GM21825 (cell line): Measurements from ENCODE around the gene NREP.

Experiments
- ATAC-seq: cut with Tn5 transposase; IDR thresholded peaks from one replicate; pipeline ENCODE4 v1.9.1; 2021; ENCODE audit warnings: mild to moderate bottlenecking, moderate library complexity; ENCODE audit not compliant: unreplicated experiment

Gene NREP, protein sequence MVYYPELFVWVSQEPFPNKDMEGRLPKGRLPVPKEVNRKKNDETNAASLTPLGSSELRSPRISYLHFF

DNA sequence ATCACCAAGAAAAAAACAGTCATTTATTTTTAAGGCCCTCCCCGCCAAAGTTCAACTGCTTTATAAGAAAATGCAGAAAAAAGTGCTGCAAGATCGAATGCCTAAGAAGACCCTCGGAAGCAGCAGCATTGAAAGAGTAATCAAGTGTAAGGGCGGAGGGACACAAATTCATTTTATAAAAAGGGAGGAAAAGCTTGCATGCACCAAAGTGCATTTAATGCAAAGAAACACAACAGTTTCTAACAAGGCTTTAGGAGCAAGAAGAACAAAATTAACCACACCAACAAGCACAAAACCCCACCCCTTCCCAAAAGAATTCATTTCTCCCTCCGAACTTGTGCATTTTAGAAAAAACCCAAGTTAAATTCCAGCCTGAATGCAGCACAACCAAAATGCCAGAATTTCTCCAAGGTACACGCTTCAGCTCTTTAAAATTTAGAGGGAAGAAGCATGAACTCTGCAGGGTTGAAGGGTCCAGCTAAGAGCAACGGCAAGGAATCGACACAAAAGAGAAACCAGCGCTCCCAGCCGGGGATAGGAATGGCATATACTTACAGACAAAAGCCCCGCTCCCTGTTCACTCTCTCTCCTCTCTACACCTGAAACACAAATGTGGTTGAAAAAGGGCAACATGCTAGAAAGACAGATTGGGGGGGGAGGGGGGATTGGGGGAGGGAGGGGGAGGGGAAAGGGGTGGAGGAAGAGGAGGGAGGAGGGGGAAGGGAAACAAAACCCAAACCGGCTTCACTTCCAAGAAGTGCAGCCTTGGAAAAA, at the start of gene NREP:
NREP (minus strand) TSS at position 614 of the 774 bp plus-strand sequence. CDS start 1,422 bp downstream, outside the sequence.
- ATAC-seq, result peak; percentile 18

- no peak for ATAC-seq
These were observed 49.8 kb upstream of the NREP start for GRCh38 chr5:111806753-111807152.

- no peak for ATAC-seq
These were observed 49.2 kb upstream of the NREP start for GRCh38 chr5:111806156-111806555.

- ATAC-seq, result no peak
These were observed 48.1 kb upstream of the NREP start for GRCh38 chr5:111805071-111805470.

DNA sequence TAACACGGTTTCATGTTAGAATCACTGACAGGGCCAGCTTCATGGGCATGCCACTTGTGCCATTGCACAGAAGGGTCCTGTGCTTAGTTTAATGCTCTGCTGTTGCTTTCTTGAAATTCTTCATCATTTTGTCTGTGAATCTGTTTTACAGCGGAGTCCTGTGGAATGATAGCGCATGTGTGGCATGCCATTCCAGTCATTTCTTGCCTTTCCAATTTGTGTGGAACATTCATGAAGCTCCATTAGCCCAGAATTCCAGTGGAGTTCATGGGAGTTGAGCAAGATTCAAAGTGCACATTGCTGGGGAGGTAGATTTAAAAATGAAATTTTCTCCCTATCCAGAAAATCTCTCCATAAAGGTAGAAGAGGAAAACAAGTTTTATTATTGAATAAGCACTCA, 43.4 kb upstream of the NREP start:
- ATAC-seq, result no peak

GRCh38 chr5:111795142-111795541, 38.1 kb upstream of the NREP start:
- no peak for ATAC-seq

DNA sequence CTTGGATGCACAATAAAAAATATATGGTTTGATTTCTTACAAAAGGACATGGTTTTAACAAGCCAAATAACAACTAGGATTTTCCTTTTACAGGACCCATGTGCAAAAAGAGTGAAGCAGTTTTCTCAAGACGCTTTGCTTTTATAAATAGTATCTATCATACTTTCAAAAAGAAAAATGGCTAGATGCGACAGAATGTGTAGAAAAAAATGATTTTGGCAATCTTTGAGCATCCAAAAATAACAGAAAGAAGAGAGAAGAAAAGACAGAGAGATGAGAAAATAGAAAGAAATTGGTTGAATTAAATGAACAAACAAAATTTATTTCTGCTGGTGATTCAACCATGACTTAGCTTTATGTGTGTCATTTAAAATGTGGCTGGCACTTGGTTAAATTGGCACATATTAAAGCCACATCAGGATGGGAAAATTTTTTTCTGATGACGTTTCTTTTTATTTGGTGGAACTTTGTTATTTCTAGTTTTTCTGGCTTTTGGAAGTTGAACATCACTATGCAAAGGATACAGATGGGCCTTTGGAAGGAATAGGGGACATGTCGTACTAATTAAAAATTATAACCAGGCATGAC, 35.6 kb upstream of the NREP start:
- ATAC-seq, result no peak

- ATAC-seq, result no peak
These were observed 33.3 kb upstream of the NREP start for GRCh38 chr5:111790295-111790694.

GRCh38 chr5:111787006-111787405, 30.0 kb upstream of the NREP start:
- ATAC-seq, result no peak

GRCh38 chr5:111784491-111785181, 27.6 kb upstream of the NREP start:
- no peak for ATAC-seq

GRCh38 chr5:111783537-111783936, 26.5 kb upstream of the NREP start:
- ATAC-seq, result no peak

- no peak for ATAC-seq
These were observed 25.2 kb upstream of the NREP start for GRCh38 chr5:111782216-111782615.

GRCh38 chr5:111781200-111781599, 24.2 kb upstream of the NREP start:
- ATAC-seq, result no peak

- no peak for ATAC-seq
These were observed 22.9 kb upstream of the NREP start for GRCh38 chr5:111779922-111780292.

DNA sequence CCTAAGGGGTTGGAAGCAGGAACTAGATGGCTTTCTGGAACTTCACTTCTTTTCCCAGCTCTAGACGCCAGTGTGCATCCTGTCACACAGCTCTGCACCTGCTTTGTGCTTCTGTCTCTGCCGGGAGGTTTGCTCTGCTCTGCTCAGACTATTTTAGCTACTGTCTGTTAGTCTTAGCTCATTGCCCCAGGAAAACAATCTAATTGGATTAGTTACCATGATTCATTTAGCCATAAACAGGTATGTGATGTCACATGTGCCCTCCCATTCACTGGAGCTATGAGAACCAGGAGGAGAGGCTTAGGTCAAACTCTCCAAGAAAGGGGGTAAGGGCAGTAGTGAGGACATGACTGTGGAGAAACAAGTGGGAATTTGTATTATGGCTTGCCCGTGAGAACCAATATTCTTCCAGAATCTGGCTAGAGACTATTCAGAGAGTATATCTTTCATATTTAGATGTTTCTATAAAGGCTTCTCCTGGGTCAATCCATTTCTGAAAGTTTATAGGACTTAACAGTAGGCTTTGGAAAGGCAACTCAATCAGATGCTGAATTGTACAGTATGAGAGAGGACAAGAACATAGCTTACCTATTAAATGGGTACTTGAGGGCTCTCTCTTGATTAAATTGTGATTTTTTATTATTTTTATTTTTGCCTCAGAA, 22.4 kb upstream of the NREP start:
- ATAC-seq, result no peak

GRCh38 chr5:111776913-111777781, 20.2 kb upstream of the NREP start:
- ATAC-seq, result no peak

DNA sequence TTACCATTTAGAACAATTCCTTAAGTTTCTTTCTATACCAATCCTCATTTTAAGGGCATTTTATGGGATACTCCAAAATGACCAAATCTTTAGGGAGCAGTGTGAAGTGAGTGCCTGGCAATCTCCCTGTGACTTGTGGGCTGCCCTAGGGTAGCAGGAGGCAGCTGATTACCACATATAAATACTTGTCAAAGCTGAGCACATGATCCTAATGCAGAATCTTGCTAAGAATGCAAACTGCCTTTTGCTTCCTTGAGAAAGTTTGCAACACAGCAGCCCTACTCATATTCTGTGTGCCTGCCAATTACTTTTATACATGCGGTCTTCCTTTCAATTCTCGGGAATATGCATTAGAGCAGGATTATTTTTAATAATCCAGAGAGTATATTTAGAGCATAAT, 18.2 kb upstream of the NREP start:
- no peak for ATAC-seq

- ATAC-seq, result no peak
These were observed 17.5 kb upstream of the NREP start for GRCh38 chr5:111774525-111774924.

DNA sequence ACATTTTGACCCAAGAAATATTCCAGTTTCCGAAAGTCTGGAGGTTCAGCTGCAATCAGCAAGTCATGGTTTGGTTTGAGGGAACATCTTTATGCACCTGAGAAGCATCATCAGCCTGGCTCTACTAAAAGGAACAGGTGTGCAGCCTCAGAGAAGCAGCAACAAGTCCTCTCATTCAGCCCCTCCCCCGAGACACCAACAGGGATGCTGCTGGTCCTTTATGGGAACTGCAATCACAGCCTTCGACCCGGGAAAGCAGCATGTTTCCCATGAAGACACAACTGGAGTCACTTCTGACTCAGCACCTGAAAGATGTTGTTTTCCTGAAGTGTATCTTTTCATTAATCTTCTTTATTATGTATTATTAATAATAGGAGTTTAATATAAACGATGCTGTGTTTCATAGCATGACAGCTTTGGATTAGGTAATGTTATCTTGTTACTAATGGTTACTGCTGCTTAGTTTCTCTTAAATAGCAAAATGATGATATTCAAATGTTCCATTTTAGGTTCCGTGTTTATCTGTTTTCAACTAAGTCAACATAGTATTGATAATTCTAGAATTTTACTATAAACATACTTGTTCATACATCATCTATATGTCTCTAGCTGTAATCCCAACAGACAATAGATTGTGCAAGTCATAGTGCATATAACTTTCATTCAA, 15.6 kb upstream of the NREP start:
- ATAC-seq, result no peak

DNA sequence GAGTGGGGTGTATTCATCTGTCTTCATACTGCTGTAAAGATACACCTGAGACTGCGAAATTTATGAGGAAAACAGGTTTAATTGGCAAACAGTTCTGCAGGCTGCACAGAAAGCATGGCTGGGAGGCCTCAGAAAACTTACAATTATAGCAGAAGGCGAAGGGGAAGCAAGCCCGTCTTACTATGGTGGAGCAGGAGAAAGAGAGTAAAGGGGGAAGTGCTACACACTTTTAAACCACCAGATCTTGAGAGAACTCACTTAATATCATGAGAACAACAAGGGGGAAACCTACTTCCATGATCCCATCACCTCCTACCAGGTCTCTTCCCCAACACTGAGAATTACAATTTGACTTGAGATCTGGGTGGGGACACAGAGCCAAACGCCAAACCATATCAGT, 12.5 kb upstream of the NREP start:
- no peak for ATAC-seq
